ENCODE results near the gene MAML2.

The MAML2 gene

GRCh38 chr11:96311120-96311568 lies 31.9 kb downstream of the MAML2 start:
- DNase-seq (ENCODE audit: low read depth): peak; percentile 83
- no peak for TF ChIP-seq CTCF (conservative IDR thresholded peaks at IDR 0.05; ENCODE audit: low read length)
- H3K4me3 ChIP-seq (ENCODE audit: low read length): no peak overlapping the region

GRCh38 chr11:96310236-96310635 lies 32.8 kb downstream of the MAML2 start:
- no peak for TF ChIP-seq CTCF (conservative IDR thresholded peaks at IDR 0.05; ENCODE audit: low read length)

GRCh38 chr11:96309643-96310017 lies 33.4 kb downstream of the MAML2 start:
- H3K4me3 ChIP-seq (ENCODE audit: low read length): no peak overlapping the region
- DNase-seq (ENCODE audit: low read depth): no peak
- no peak for TF ChIP-seq CTCF (conservative IDR thresholded peaks at IDR 0.05; ENCODE audit: low read length)

More at GRCh38 chr11:96310236-96310635, 32.8 kb downstream of the MAML2 start:
- DNase-seq (ENCODE audit: low read depth): no peak
- H3K4me3 ChIP-seq (ENCODE audit: low read length): no peak overlapping the region

- DNase-seq (ENCODE audit: low read depth): peak; percentile 66
- H3K4me3 ChIP-seq (ENCODE audit: low read length): no peak overlapping the region
- TF ChIP-seq CTCF (conservative IDR thresholded peaks at IDR 0.05; ENCODE audit: low read length): peak; percentile 12; the same call in 1 of the 2 replicates
Observed at GRCh38 chr11:96309016-96309642, 33.9 kb downstream of the MAML2 start.

- H3K4me3 ChIP-seq (ENCODE audit: low read length): peak overlapping the region; percentile 48
- no peak for TF ChIP-seq CTCF (conservative IDR thresholded peaks at IDR 0.05; ENCODE audit: low read length)
- DNase-seq (ENCODE audit: low read depth): peak; percentile 87
Observed at GRCh38 chr11:96307776-96308140, 35.2 kb downstream of the MAML2 start.

- DNase-seq (ENCODE audit: low read depth): peak; percentile 98
- peak overlapping the region; percentile 48 for H3K4me3 ChIP-seq (ENCODE audit: low read length)
- no peak for TF ChIP-seq CTCF (conservative IDR thresholded peaks at IDR 0.05; ENCODE audit: low read length)
Observed at GRCh38 chr11:96306933-96307775, 35.8 kb downstream of the MAML2 start.

GRCh38 chr11:96306600-96306932 lies 36.4 kb downstream of the MAML2 start:
- no peak for TF ChIP-seq CTCF (conservative IDR thresholded peaks at IDR 0.05; ENCODE audit: low read length)
- peak overlapping the region; percentile 48 for H3K4me3 ChIP-seq (ENCODE audit: low read length)
- DNase-seq (ENCODE audit: low read depth): no peak

Measured in AG10803 (cell line).